ENCODE results near the gene UAP1L1. TPM values are rescaled to one million over a fixed set of nuclear protein-coding genes. Genes with fewer than 3 reads are reported as not detected.

Gene UAP1L1
- total RNA-seq, 2 experiments from 2014 or later, result 49.8 to 50.1 TPM

GRCh38 chr9:137130176-137130755, 52.9 kb downstream of the UAP1L1 start:
- ATAC-seq, result peak; percentile 2

More at GRCh38 chr9:137130176-137130755, 52.9 kb downstream of the UAP1L1 start:
- no peak for DNase-seq
- Mint-ChIP-seq H3K4me1 (ENCODE audit: low read depth) (peaks cover 17% of the 10 kb centered on the region), H3K27me3 (peaks cover 9% of the 10 kb centered on the region), H3K4me3 (peak overlapping the region; percentile 77), H3K27ac (peak overlapping the region; percentile 59), H3K9me3 (no peaks in the 10 kb centered on the region), H3K36me3 (ENCODE audit: low read depth) (peaks cover 2% of the 10 kb centered on the region)
- CTCF ChIA-PET, result interaction anchor here (1.1 to 2.4 kb wide), 11 partner anchors 26 to 111 kb away, joined by 3 to 10 read pairs (median 5); partner anchors contain the start of genes RNF224, TPRN and TUBB4B
- intact Hi-C loops (cut with micrococcal nuclease), result no loop called here
- no peak for TF ChIP-seq CTCF (IDR thresholded peaks at IDR 0.05)
- POLR2A ChIA-PET, result interaction anchor here (0.7 to 2.7 kb wide), 16 partner anchors 8 to 111 kb away, joined by 3 to 16 read pairs (median 4); partner anchors contain the start of genes ANAPC2, RNF208, SSNA1 and TUBB4B

Other genes with a start within 250 kb of the UAP1L1 start
- 1 to 10 TPM; 5.8 to 6.4 TPM for gene AJM1, start 235.0 kb upstream of the UAP1L1 start, total RNA-seq
- 100 to 1,000 TPM; 123 to 124 TPM for gene PHPT1, start 228.1 kb upstream of the UAP1L1 start, total RNA-seq
- 10 to 100 TPM; 18.5 to 19.1 TPM for gene MAMDC4, start 225.2 kb upstream of the UAP1L1 start, total RNA-seq
- 100 to 1,000 TPM; 254 to 270 TPM for gene EDF1, start 211.2 kb upstream of the UAP1L1 start, total RNA-seq
- gene TRAF2, start 191.0 kb upstream of the UAP1L1 start, total RNA-seq, result 10 to 100 TPM; 34.8 to 40.5 TPM
- 10 to 100 TPM; 53.4 to 54.0 TPM for gene FBXW5, start 132.8 kb upstream of the UAP1L1 start, total RNA-seq
- gene C8G, start 132.3 kb upstream of the UAP1L1 start, total RNA-seq, result under 1 TPM in 1 of 2 experiments, not detected in 1; 0.83 TPM
- 1 to 10 TPM; 1.3 to 2.1 TPM for gene LCN12, start 125.2 kb upstream of the UAP1L1 start, total RNA-seq
- not detected for gene PTGDS, start 100.0 kb upstream of the UAP1L1 start, total RNA-seq
- gene LCNL1, start 94.5 kb upstream of the UAP1L1 start, total RNA-seq, result not detected
- 10 to 100 TPM; 60.5 to 61.8 TPM for gene PAXX, start 85.1 kb upstream of the UAP1L1 start, total RNA-seq
- not detected for gene CLIC3, start 80.9 kb upstream of the UAP1L1 start, total RNA-seq
- gene ABCA2, start 49.3 kb upstream of the UAP1L1 start, total RNA-seq, result 10 to 100 TPM; 11.8 to 16.2 TPM
- gene FUT7, start 45.4 kb upstream of the UAP1L1 start, total RNA-seq, result under 1 TPM in 1 of 2 experiments, not detected in 1; 0.09 TPM
- gene NPDC1, start 31.3 kb upstream of the UAP1L1 start, total RNA-seq, result 10 to 100 TPM; 18.2 to 21.2 TPM
- gene ENTPD2, start 23.5 kb upstream of the UAP1L1 start, total RNA-seq, result not detected
- 10 to 100 TPM; 13.5 to 13.7 TPM for gene SAPCD2, start 7.0 kb upstream of the UAP1L1 start, total RNA-seq
- 10 to 100 TPM; 31.1 to 33.2 TPM for gene MAN1B1, start 9.5 kb downstream of the UAP1L1 start, total RNA-seq
- 100 to 1,000 TPM; 222 to 227 TPM for gene DPP7, start 37.2 kb downstream of the UAP1L1 start, total RNA-seq
- not detected for gene GRIN1, start 61.6 kb downstream of the UAP1L1 start, total RNA-seq
- gene LRRC26, start 92.5 kb downstream of the UAP1L1 start, total RNA-seq, result not detected
- gene TMEM210, start 94.5 kb downstream of the UAP1L1 start, total RNA-seq, result not detected
- 10 to 100 TPM; 38.6 to 39.6 TPM for gene ANAPC2, start 111.0 kb downstream of the UAP1L1 start, total RNA-seq
- 10 to 100 TPM; 53.3 to 58.4 TPM for gene SSNA1, start 111.2 kb downstream of the UAP1L1 start, total RNA-seq
- 1 to 10 TPM; 5.7 to 6.6 TPM for gene TPRN, start 123.2 kb downstream of the UAP1L1 start, total RNA-seq
- 10 to 100 TPM; 29.4 to 29.9 TPM for gene TMEM203, start 128.1 kb downstream of the UAP1L1 start, total RNA-seq
- gene NDOR1, start 128.2 kb downstream of the UAP1L1 start, total RNA-seq, result 10 to 100 TPM; 29.5 to 30.7 TPM
- gene RNF208, start 144.7 kb downstream of the UAP1L1 start, total RNA-seq, result 10 to 100 TPM in 1 of 2 experiments, 1 to 10 TPM in 1; 8.0 to 10.4 TPM
- gene CYSRT1, start 147.7 kb downstream of the UAP1L1 start, total RNA-seq, result under 1 TPM in 1 of 2 experiments, not detected in 1; 0.34 TPM
- not detected for gene RNF224, start 150.0 kb downstream of the UAP1L1 start, total RNA-seq
- gene SLC34A3, start 153.4 kb downstream of the UAP1L1 start, total RNA-seq, result not detected
- gene TUBB4B, start 163.8 kb downstream of the UAP1L1 start, total RNA-seq, result 100 to 1,000 TPM; 228 to 230 TPM
- gene STPG3, start 173.8 kb downstream of the UAP1L1 start, total RNA-seq, result not detected
- gene NELFB, start 177.8 kb downstream of the UAP1L1 start, total RNA-seq, result 10 to 100 TPM; 50.9 to 54.3 TPM
- 1 to 10 TPM; 2.9 to 3.0 TPM for gene TOR4A, start 200.2 kb downstream of the UAP1L1 start, total RNA-seq
- 1 to 10 TPM; 3.3 to 4.4 TPM for gene NRARP, start 224.8 kb downstream of the UAP1L1 start, total RNA-seq

Data from activated CD8-positive, alpha-beta T cell treated with anti-CD3 and anti-CD28 coated beads for 36 hours (primary cell).